A549 treated with GW870086 at 1 μM for 4 hours (cell line): ENCODE data around the gene SLC35A5. TPM values are rescaled to one million over a fixed set of nuclear protein-coding genes. Genes with fewer than 3 reads are reported as not detected.

Experiments
- total RNA-seq: library from RNA; stranded (reverse); fragments of 200-300 nt; extraction: Qiagen RNA extraction; gene quantifications from 5 replicates; pipeline ENCODE4 v1.2.3, GENCODE V29; 2022; ENCODE audit warnings: low read depth

SLC35A5 gene
- total RNA-seq = 11.7 to 18.1 TPM (median 16.0 TPM) in 5 replicates

DNA sequence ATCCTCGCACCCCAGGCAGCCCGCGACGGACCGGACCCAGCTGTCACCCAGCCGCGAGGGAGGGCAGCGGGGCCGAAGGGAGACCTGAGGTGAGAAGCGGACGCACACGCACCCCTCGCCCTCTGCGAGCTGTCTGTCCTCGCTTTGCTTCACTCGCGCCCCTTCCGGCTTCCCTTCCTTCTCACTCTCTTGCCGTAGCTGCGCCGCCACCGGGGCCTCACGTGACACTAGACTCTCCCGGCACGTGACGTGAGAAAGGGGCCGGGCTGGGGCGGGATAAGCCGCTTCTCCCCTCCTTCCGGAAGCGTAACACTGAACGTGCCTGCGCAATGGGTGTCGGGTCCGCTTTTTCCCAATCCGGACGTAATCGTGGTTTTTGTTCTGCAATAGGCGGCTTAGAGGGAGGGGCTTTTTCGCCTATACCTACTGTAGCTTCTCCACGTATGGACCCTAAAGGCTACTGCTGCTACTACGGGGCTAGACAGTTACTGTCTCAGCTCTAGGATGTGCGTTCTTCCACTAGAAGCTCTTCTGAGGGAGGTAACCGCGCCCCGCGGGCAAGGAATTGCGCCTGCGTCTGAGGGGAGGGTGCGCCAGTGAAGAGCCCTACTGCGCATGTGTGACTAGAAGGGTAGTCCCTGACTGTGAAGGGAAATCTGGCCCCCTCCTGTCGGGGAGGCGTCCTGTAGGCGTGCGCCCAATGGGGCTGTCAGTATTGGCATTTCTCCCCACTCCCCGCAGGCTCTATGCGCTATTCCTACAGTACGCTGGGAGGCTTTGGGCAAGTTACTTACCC lies at the start of gene SLC35A5, which contains the start of gene ATG3:
Gene SLC35A5, plus strand, starts transcription at position 312 of the 796 bp plus-strand sequence. CDS start 1,359 bp downstream, outside the sequence.
Gene ATG3, minus strand, starts transcription at position 229 of the 796 bp plus-strand sequence. CDS start 434 bp downstream, outside the sequence.

Other genes starting within 250 kb of the SLC35A5 start
- gene CD200, start 228.9 kb upstream of the SLC35A5 start, total RNA-seq = not detected in 5 replicates
- gene BTLA, start 62.6 kb upstream of the SLC35A5 start, total RNA-seq = not detected in 5 replicates
- gene ATG3, start 83 bp upstream of the SLC35A5 start, total RNA-seq = 42.2 to 52.4 TPM (median 44.9 TPM) in 5 replicates
- 41.8 to 63.0 TPM (median 60.6 TPM) in 5 replicates for gene CCDC80, start 79.1 kb downstream of the SLC35A5 start, total RNA-seq